ENCODE data around the gene EPB41L4B.

- TF ChIP-seq, protein P1, sequence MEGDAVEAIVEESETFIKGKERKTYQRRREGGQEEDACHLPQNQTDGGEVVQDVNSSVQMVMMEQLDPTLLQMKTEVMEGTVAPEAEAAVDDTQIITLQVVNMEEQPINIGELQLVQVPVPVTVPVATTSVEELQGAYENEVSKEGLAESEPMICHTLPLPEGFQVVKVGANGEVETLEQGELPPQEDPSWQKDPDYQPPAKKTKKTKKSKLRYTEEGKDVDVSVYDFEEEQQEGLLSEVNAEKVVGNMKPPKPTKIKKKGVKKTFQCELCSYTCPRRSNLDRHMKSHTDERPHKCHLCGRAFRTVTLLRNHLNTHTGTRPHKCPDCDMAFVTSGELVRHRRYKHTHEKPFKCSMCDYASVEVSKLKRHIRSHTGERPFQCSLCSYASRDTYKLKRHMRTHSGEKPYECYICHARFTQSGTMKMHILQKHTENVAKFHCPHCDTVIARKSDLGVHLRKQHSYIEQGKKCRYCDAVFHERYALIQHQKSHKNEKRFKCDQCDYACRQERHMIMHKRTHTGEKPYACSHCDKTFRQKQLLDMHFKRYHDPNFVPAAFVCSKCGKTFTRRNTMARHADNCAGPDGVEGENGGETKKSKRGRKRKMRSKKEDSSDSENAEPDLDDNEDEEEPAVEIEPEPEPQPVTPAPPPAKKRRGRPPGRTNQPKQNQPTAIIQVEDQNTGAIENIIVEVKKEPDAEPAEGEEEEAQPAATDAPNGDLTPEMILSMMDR (IDR thresholded peaks at IDR 0.05): no peak
- TF ChIP-seq POLR2A (IDR thresholded peaks at IDR 0.05): no peak
These were observed 169.8 kb downstream of the EPB41L4B start for GRCh38 chr9:109150925-109151545.
